OCI-LY3 (cell line): ENCODE measurements around the gene SLC10A3.

ENCODE experiments used
- H2AFZ ChIP-seq: fragments of 200-600, 300-600 bp; shearing (Covaris generic); 2 replicates; pipeline ENCODE4 v1.6.0; 2014; ENCODE audit warnings: antibody characterized with exemption, low read depth, low read length
- H3K27ac ChIP-seq: fragments of 200-600, 300-600 bp; sonication (generic); 2 replicates; pipeline ENCODE4 v1.5.1; 2014; ENCODE audit warnings: mild to moderate bottlenecking, low read length, moderate library complexity, mixed read lengths
- H3K27me3 ChIP-seq: fragments of 200-600, 300-600 bp; sonication (generic); 2 replicates; pipeline ENCODE4 v1.6.1; 2014; ENCODE audit warnings: low read depth, low read length, mixed read lengths
- H3K36me3 ChIP-seq: fragments of 200-600, 300-600 bp; sonication (generic); replicated peaks from 2 replicates; pipeline ENCODE3; 2014; ENCODE audit warnings: low read depth, low read length, mixed read lengths
- H3K4me1 ChIP-seq: fragments of 300-600, 200-600 bp; sonication (generic); 2 replicates; pipeline ENCODE4 v1.6.1; 2014; ENCODE audit warnings: low read length, mixed read lengths
- H3K4me2 ChIP-seq: fragments of 200-600, 300-600 bp; sonication (generic); 2 replicates; pipeline ENCODE4 v1.6.1; 2014; ENCODE audit warnings: low read length, mixed read lengths
- H3K4me3 ChIP-seq: fragments of 300-600, 200-600 bp; sonication (generic); 2 replicates; pipeline ENCODE4 v1.5.1; 2014; ENCODE audit warnings: antibody characterized with exemption, mild to moderate bottlenecking, low read length, moderate library complexity
- H3K79me2 ChIP-seq: fragments of 300-600, 200-600 bp; shearing (Covaris generic); 2 replicates; pipeline ENCODE4 v1.6.1; 2014; ENCODE audit warnings: mild to moderate bottlenecking, low read length, mixed read lengths
- H3K9ac ChIP-seq: fragments of 300-600, 200-600 bp; shearing (Covaris generic); 2 replicates; pipeline ENCODE4 v1.6.0; 2014; ENCODE audit warnings: mild to moderate bottlenecking, low read length, moderate library complexity
- H3K9me3 ChIP-seq: fragments of 200-600, 300-600 bp; shearing (Covaris generic); 2 replicates; pipeline ENCODE4 v1.6.1; 2014; ENCODE audit warnings: low read length, mixed read lengths; ENCODE audit not compliant: insufficient read depth
- H4K20me1 ChIP-seq: fragments of 200-600, 300-600 bp; sonication (generic); 2 replicates; pipeline ENCODE4 v1.6.1; 2016; ENCODE audit warnings: low read length, mixed read lengths; ENCODE audit not compliant: insufficient read depth
- EZH2phosphoT487 ChIP-seq: fragments of 200-600 bp; shearing (Covaris generic); IDR thresholded peaks from 2 replicates; pipeline ENCODE4 v1.6.1; 2018; ENCODE audit warnings: antibody characterized with exemption, mixed run types, low read depth
- TF ChIP-seq, protein P1 (sequence below): fragments of 200-600, 300-600 bp; sonication (generic); IDR thresholded peaks from 2 replicates; pipeline ENCODE4 v1.5.1; 2014; ENCODE audit warnings: antibody characterized with exemption, low read length, low read depth

SLC10A3 gene

DNA sequence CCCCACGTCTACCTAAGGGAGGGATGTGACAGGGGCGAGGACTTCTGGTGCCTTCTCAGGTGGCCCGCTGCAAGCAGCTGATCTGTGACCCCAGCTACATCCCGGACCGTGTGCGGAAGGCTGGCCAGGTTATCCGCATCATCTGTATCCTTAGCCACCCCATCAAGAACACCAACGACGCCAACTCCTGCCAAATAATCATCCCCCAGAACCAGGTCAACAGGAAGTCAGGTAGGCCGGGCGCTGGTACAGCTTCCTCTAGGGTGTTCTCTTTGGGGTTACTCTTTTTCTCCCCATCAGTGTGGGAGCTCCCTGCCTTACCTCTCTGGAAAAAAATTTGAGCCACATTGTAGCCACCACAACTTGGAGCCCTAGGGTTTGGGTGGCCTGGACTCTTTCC is 48.9 kb downstream of the SLC10A3 start:
- no peak overlapping the region for H3K4me3 ChIP-seq
- peaks cover 15% of the 10 kb centered on the region for H3K4me1 ChIP-seq
- TF ChIP-seq EZH2phosphoT487, result no peak
- TF ChIP-seq, protein P1, sequence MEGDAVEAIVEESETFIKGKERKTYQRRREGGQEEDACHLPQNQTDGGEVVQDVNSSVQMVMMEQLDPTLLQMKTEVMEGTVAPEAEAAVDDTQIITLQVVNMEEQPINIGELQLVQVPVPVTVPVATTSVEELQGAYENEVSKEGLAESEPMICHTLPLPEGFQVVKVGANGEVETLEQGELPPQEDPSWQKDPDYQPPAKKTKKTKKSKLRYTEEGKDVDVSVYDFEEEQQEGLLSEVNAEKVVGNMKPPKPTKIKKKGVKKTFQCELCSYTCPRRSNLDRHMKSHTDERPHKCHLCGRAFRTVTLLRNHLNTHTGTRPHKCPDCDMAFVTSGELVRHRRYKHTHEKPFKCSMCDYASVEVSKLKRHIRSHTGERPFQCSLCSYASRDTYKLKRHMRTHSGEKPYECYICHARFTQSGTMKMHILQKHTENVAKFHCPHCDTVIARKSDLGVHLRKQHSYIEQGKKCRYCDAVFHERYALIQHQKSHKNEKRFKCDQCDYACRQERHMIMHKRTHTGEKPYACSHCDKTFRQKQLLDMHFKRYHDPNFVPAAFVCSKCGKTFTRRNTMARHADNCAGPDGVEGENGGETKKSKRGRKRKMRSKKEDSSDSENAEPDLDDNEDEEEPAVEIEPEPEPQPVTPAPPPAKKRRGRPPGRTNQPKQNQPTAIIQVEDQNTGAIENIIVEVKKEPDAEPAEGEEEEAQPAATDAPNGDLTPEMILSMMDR, result no peak
- H3K27ac ChIP-seq, result no peak overlapping the region
- H3K4me2 ChIP-seq, result no peak overlapping the region
- no peaks in the 10 kb centered on the region for H3K27me3 ChIP-seq
- peaks cover 5% of the 10 kb centered on the region for H3K36me3 ChIP-seq
- H3K9me3 ChIP-seq, result no peaks in the 10 kb centered on the region
- H3K9ac ChIP-seq, result no peak overlapping the region
- no peak overlapping the region for H2AFZ ChIP-seq
- H3K79me2 ChIP-seq, result peaks cover 33% of the 10 kb centered on the region
- H4K20me1 ChIP-seq, result no peaks in the 10 kb centered on the region

DNA sequence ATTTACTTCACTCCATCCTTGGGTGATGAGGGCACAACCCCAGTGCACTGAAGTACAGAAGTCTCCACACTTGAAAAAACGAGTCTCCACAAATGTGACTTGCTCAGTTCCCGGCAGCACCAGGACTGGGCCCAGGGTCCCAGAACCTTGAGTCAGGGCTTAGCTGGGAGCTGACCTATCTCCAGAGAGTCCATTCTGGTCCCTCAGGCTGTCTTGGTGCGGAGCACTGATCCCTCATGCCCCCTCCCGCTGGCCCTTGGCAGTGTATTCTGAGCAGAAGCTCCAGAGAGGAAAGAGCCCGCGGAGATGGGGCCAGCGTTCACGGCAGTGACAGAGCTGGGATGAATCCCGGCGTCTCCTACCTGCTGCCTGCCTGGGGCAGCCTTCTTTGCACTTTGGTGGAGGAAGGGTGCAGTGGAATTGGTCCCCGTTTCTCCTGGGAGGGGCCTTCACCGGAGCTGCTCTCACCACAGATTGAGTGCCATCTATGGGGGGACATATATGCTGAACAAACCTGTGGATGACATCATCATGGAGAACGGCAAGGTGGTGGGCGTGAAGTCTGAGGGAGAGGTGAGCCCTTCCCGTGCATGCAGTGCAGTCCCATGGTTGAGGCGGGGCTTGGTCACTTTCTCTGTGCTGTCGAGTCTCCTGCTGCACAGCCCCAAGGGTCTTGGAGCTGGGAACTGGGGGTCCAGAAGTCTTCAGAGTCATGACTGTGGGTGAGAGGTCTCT is 49.6 kb downstream of the SLC10A3 start:
- Histone ChIP-seq H3K4me1 (peaks cover 19% of the 10 kb centered on the region), H3K9ac (no peak overlapping the region), H3K4me2 (no peak overlapping the region), H3K27ac (no peak overlapping the region), H3K9me3 (no peaks in the 10 kb centered on the region), H2AFZ (no peak overlapping the region), H4K20me1 (no peaks in the 10 kb centered on the region), H3K27me3 (no peaks in the 10 kb centered on the region), H3K79me2 (peaks cover 33% of the 10 kb centered on the region), H3K36me3 (peaks cover 10% of the 10 kb centered on the region), H3K4me3 (no peak overlapping the region)
- no peak for TF ChIP-seq EZH2phosphoT487
- TF ChIP-seq, protein P1, result no peak

DNA sequence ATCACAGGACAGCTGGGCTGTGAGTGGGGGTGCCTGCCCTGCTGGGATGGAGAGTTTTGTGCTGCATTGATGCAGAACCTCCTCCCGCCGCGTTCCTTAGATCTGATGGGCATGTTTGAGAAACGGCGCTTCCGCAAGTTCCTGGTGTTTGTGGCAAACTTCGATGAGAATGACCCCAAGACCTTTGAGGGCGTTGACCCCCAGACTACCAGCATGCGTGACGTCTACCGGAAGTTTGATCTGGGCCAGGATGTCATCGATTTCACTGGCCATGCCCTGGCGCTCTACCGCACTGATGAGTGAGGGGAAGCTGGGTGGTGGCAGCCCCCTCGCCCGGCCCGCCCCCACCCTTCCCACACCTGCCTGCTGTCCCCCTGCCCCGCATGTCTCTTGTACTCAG is 50.6 kb downstream of the SLC10A3 start:
- no peak overlapping the region for H3K4me2 ChIP-seq
- TF ChIP-seq, protein P1, result no peak
- TF ChIP-seq EZH2phosphoT487, result no peak
- peaks cover 28% of the 10 kb centered on the region for H3K79me2 ChIP-seq
- H4K20me1 ChIP-seq, result no peaks in the 10 kb centered on the region
- H2AFZ ChIP-seq, result no peak overlapping the region
- H3K36me3 ChIP-seq, result peaks cover 12% of the 10 kb centered on the region
- no peak overlapping the region for H3K9ac ChIP-seq
- no peaks in the 10 kb centered on the region for H3K27me3 ChIP-seq
- H3K27ac ChIP-seq, result no peak overlapping the region
- H3K4me3 ChIP-seq, result no peak overlapping the region
- no peaks in the 10 kb centered on the region for H3K9me3 ChIP-seq
- H3K4me1 ChIP-seq, result peaks cover 16% of the 10 kb centered on the region

DNA sequence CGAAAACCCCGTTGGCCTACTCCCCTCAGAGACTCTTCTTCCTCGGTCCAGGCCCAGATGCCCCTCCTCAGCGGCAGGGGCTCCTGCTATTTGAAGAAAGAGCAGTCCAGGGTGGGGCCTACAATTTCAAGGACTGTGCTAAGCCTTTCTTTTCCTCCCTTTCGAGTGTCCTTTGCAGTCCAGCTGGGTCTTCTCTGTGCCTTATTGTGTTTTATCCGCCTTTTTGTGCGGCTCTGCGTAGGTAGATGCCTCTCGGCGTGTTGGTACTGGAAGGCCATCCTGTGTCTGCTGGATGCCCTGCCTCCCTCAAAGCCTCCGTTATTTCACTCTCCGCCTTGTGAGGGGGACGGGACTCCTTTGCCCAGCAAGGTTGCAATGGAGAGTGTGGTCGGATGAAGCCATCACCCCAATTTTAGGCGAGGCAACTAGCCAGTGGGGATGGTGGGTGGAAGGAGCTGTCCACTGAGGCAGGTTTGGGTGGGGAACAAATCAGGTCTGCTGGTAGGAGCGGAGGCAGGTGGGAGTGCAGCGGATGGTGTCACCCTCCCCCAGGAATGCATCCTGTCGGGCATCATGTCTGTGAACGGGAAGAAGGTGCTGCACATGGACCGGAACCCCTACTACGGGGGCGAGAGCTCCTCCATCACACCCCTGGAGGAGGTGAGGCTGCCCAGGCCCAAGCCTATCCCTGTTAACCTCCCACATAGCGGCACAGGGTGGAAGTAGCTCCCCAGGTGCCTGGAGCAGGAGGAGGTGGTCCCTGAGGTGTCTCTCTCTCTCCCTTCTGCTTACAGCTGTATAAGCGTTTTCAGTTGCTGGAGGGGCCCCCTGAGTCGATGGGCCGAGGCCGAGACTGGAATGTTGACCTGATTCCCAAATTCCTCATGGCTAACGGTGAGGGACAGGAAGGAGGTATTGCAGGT is 52.2 kb downstream of the SLC10A3 start:
- H3K4me2 ChIP-seq, result peak overlapping the region; percentile 92
- H3K4me3 ChIP-seq, result peak overlapping the region; percentile 93
- H3K36me3 ChIP-seq, result peaks cover 12% of the 10 kb centered on the region
- H3K27me3 ChIP-seq, result no peaks in the 10 kb centered on the region
- H3K4me1 ChIP-seq, result peaks cover 9% of the 10 kb centered on the region
- H2AFZ ChIP-seq, result no peak overlapping the region
- H3K27ac ChIP-seq, result no peak overlapping the region
- H3K9me3 ChIP-seq, result no peaks in the 10 kb centered on the region
- no peaks in the 10 kb centered on the region for H4K20me1 ChIP-seq
- H3K9ac ChIP-seq, result peak overlapping the region; percentile 75
- TF ChIP-seq EZH2phosphoT487, result no peak
- TF ChIP-seq, protein P1, result no peak
- peaks cover 21% of the 10 kb centered on the region for H3K79me2 ChIP-seq
